Liver (tissue), 9 donors: ENCODE data around the gene HTT-AS. TPM values are rescaled to one million over a fixed set of nuclear protein-coding genes. Genes with fewer than 3 reads are reported as not detected.

Experiments
- DNase-seq: peaks from one replicate; pipeline ENCODE4 v3.0.0-alpha.2; 2017; ENCODE audit warnings: low spot score
- H3K27ac ChIP-seq, 2 donors: one replicate each; pipeline ENCODE4 v1.7.0; 2013; ENCODE audit warnings: inconsistent platforms in 2 of 2, low read length in 2 of 2, control low read depth in 1 of 2, low read depth in 1 of 2, mild to moderate bottlenecking in 1 of 2
- H3K27me3 ChIP-seq, 4 donors: one replicate each; pipeline versions ENCODE4 v1.6.1 to v1.7.0; 2013; ENCODE audit warnings: low read length in 3 of 4, inconsistent platforms in 1 of 4, mild to moderate bottlenecking in 1 of 4, moderate library complexity in 1 of 4; ENCODE audit not compliant: control insufficient read depth in 4 of 4, insufficient read depth in 4 of 4
- H3K36me3 ChIP-seq, 4 donors: one replicate each; pipeline versions ENCODE4 v1.6.1 to v1.7.0; 2013; ENCODE audit warnings: low read length in 3 of 4, mild to moderate bottlenecking in 3 of 4, low read depth in 1 of 4, moderate library complexity in 1 of 4; ENCODE audit not compliant: control insufficient read depth in 4 of 4, insufficient read depth in 3 of 4
- H3K4me1 ChIP-seq, 4 donors: one replicate each; pipeline versions ENCODE4 v1.6.1 to v1.7.0; 2013; ENCODE audit warnings: low read length in 3 of 4, mild to moderate bottlenecking in 3 of 4, moderate library complexity in 1 of 4; ENCODE audit not compliant: control insufficient read depth in 4 of 4, insufficient read depth in 4 of 4
- H3K4me3 ChIP-seq, 3 donors: one replicate each; pipeline versions ENCODE4 v1.6.1 to v1.7.0; 2013; ENCODE audit warnings: low read length in 3 of 3, control low read depth in 1 of 3, low read depth in 1 of 3, mild to moderate bottlenecking in 1 of 3
- H3K9ac ChIP-seq, 2 donors: one replicate each; pipeline ENCODE4 v1.7.0; 2013; ENCODE audit warnings: low read length in 2 of 2, mild to moderate bottlenecking in 2 of 2, moderate library complexity in 2 of 2, control low read depth in 1 of 2, low read depth in 1 of 2
- H3K9me3 ChIP-seq, 4 donors: one replicate each; pipeline versions ENCODE4 v1.6.1 to v1.7.0; 2013; ENCODE audit warnings: low read length in 3 of 4; ENCODE audit not compliant: control insufficient read depth in 4 of 4
- EGR1 ChIP-seq, 2 donors: IDR thresholded peaks; 2 replicates each; pipeline ENCODE4 v1.6.1; 2016 to 2018; ENCODE audit warnings: antibody characterized with exemption in 2 of 2, low read depth in 2 of 2
- FOXA1 ChIP-seq: IDR thresholded peaks from 2 replicates; pipeline ENCODE4 v1.6.1; 2016; ENCODE audit warnings: antibody characterized with exemption
- FOXA2 ChIP-seq: IDR thresholded peaks from 2 replicates; pipeline ENCODE4 v1.6.1; 2016; ENCODE audit warnings: antibody characterized with exemption
- GABPA ChIP-seq, 2 donors: IDR thresholded peaks in 1 of 2; conservative IDR thresholded peaks in 1 of 2; 2 replicates each; pipeline ENCODE4 v1.6.1; 2016; ENCODE audit warnings: antibody characterized with exemption in 2 of 2, mild to moderate bottlenecking in 1 of 2, moderate library complexity in 1 of 2
- HNF4A ChIP-seq, 2 donors: conservative IDR thresholded peaks; 2 replicates each; pipeline ENCODE4 v1.6.1; 2016; ENCODE audit warnings: antibody characterized with exemption in 2 of 2, mild to moderate bottlenecking in 2 of 2
- HNF4G ChIP-seq: IDR thresholded peaks from 2 replicates; pipeline ENCODE4 v1.6.1; 2016; ENCODE audit warnings: antibody characterized with exemption
- JUND ChIP-seq, 2 donors: IDR thresholded peaks; 2 replicates each; pipeline ENCODE4 v1.6.1; 2016; ENCODE audit warnings: antibody characterized with exemption in 2 of 2
- NR2F2 ChIP-seq: IDR thresholded peaks from 2 replicates; pipeline ENCODE4 v1.6.1; 2016; ENCODE audit warnings: antibody characterized with exemption
- RAD21 ChIP-seq, 2 donors: IDR thresholded peaks; 2 replicates each; pipeline ENCODE4 v1.6.1; 2016; ENCODE audit warnings: antibody characterized with exemption in 2 of 2, mild to moderate bottlenecking in 2 of 2
- RXRA ChIP-seq, 2 donors: IDR thresholded peaks; 2 replicates each; pipeline ENCODE4 v1.6.1; 2017 to 2018; ENCODE audit warnings: antibody characterized with exemption in 2 of 2, mild to moderate bottlenecking in 1 of 2
- SP1 ChIP-seq: IDR thresholded peaks from 2 replicates; pipeline ENCODE4 v1.6.1; 2018; ENCODE audit warnings: antibody characterized with exemption, mild to moderate bottlenecking
- TAF1 ChIP-seq: conservative IDR thresholded peaks from 2 replicates; pipeline ENCODE4 v1.6.1; 2016; ENCODE audit warnings: antibody characterized with exemption, mild to moderate bottlenecking
- YY1 ChIP-seq: IDR thresholded peaks from 2 replicates; pipeline ENCODE4 v1.6.1; 2016; ENCODE audit warnings: antibody characterized with exemption, mild to moderate bottlenecking
- WGBS: extraction: QIAGEN DNeasy Blood & Tissue Kit; methylation state at CpG from one replicate; pipeline ENCODE4 v1.1.7; 2013; 5-methylcytosine and 5-hydroxymethylcytosine counted together
- polyA plus RNA-seq, 2 donors: library from polyadenylated mRNA; stranded (reverse) in 1 of 2; unstranded in 1 of 2; fragments of 200-250 nt in 1 of 2; fragments of >200 nt in 1 of 2; fragmentation: Nextera tagmentation in 1 of 2; extraction: Ambion mirVana in 1 of 2; gene quantifications; one replicate each; pipeline versions ENCODE4 v1.2.1 to v1.2.3, GENCODE V29; 2013 to 2015
- total RNA-seq, 2 donors: library from RNA; depleted of rRNA; stranded (reverse); fragments of >200 nt; gene quantifications; one replicate each; pipeline ENCODE4 v1.2.3, GENCODE V29; 2014
- TF ChIP-seq, protein P1 (sequence below): IDR thresholded peaks from 2 replicates; pipeline ENCODE4 v1.6.1; 2016; ENCODE audit warnings: antibody characterized with exemption, mild to moderate bottlenecking
- TF ChIP-seq, protein P2 (sequence below): IDR thresholded peaks from 2 replicates; pipeline ENCODE4 v1.6.1; 2016; ENCODE audit warnings: antibody characterized with exemption
- TF ChIP-seq, protein P3 (sequence below): IDR thresholded peaks from 2 replicates; pipeline ENCODE4 v1.6.1; 2016; ENCODE audit warnings: antibody characterized with exemption
- TF ChIP-seq, protein P4 (sequence below): IDR thresholded peaks from 2 replicates; pipeline ENCODE4 v1.6.1; 2016; ENCODE audit warnings: antibody characterized with exemption
- TF ChIP-seq, protein P5 (sequence below): fragments of 150-350 bp; IDR thresholded peaks from 2 replicates; pipeline ENCODE4 v1.5.1; 2017; ENCODE audit warnings: improper control_type of control experiment, low read depth, low read length; ENCODE audit not compliant: missing input control
- donor health status: healthy.
- donor health status: healthy.
- donor health status: healthy.
- donor health status: healthy.
- donor health status: healthy.

The HTT-AS gene
- total and polyA plus RNA-seq, 4 donors = not detected

DNA sequence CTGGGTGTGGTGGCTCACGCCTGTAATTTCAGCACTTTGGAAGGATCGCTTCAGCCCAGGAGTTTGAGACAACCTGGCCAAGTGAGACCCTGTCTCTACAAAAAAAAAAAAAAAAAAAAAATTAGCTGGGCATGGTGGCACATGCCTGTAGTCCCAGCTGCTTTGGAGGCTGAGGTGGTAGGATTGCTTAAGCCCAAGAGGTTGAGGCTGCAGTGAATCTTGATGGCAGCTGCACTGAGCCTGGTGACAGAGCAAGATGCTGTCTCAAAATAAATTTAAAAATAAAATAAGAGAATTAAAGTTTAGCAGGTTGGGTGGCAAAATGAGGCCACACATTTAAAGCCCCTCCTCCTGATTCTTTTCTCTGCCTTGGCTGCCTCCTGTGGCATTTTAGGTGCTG is 47.3 kb upstream of the HTT-AS start (continued):
- TF ChIP-seq JUND (IDR thresholded peaks at IDR 0.05) (no peak), SP1 (no peak)

DNA sequence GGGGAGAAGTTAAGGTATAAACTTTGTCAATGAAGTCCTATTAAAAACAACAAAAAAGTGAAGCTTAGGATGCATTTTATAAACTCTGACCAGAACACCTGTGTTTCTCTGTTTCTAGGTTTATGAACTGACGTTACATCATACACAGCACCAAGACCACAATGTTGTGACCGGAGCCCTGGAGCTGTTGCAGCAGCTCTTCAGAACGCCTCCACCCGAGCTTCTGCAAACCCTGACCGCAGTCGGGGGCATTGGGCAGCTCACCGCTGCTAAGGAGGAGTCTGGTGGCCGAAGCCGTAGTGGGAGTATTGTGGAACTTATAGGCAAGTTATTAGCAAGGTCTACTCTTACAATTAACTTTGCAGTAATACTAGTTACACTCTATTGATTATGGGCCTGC is 46.8 kb upstream of the HTT-AS start:
- Histone ChIP-seq H3K4me1 (no peaks in the 10 kb centered on the region), H3K9ac (no peak overlapping the region), H3K36me3 (peaks cover 3 to 42% (median 32%) of the 10 kb centered on the region in 4 donors), H3K27me3 (no peaks in the 10 kb centered on the region), H3K4me3 (no peak overlapping the region), H3K27ac (no peak overlapping the region), H3K9me3 (no peaks in the 10 kb centered on the region)
- TF ChIP-seq HNF4A (conservative IDR thresholded peaks at IDR 0.05) (no peak), YY1 (no peak), RAD21 (IDR thresholded peaks at IDR 0.05) (no peak), FOXA1 (no peak)
- no peak for DNase-seq
- WGBS = 96% methylated on average over 9 of the region's 9 CpGs

DNA sequence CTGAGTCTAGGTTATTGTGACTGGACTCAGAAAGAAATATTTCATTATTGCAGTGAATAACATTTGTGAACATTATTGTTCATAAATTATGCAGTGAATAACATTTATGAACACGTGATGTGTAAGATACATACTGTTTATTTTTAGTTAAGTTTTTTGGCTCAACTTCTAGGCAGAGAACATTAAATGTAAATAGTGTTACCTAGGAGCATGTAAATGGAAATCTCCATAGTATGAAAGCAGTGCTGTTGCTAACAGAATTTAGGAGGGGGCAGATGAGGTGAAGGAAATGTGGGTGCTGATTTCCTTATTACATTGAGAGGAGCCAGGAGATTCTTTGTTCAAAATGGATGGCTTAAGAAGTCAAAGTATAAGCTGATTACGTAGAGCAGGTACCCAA is 45.1 kb upstream of the HTT-AS start:
- WGBS = 86% methylated on average over 2 of the region's 2 CpGs
- no peak overlapping the region for H3K9ac ChIP-seq

More for the DNA sequence above, 45.1 kb upstream of the HTT-AS start:
- Histone ChIP-seq H3K4me1 (no peaks in the 10 kb centered on the region), H3K4me3 (no peak overlapping the region), H3K27me3 (no peaks in the 10 kb centered on the region), H3K36me3 (peaks cover 8 to 53% (median 37%) of the 10 kb centered on the region in 4 donors), H3K9me3 (no peaks in the 10 kb centered on the region), H3K27ac (no peak overlapping the region)
- DNase-seq = no peak
- TF ChIP-seq, protein P1, sequence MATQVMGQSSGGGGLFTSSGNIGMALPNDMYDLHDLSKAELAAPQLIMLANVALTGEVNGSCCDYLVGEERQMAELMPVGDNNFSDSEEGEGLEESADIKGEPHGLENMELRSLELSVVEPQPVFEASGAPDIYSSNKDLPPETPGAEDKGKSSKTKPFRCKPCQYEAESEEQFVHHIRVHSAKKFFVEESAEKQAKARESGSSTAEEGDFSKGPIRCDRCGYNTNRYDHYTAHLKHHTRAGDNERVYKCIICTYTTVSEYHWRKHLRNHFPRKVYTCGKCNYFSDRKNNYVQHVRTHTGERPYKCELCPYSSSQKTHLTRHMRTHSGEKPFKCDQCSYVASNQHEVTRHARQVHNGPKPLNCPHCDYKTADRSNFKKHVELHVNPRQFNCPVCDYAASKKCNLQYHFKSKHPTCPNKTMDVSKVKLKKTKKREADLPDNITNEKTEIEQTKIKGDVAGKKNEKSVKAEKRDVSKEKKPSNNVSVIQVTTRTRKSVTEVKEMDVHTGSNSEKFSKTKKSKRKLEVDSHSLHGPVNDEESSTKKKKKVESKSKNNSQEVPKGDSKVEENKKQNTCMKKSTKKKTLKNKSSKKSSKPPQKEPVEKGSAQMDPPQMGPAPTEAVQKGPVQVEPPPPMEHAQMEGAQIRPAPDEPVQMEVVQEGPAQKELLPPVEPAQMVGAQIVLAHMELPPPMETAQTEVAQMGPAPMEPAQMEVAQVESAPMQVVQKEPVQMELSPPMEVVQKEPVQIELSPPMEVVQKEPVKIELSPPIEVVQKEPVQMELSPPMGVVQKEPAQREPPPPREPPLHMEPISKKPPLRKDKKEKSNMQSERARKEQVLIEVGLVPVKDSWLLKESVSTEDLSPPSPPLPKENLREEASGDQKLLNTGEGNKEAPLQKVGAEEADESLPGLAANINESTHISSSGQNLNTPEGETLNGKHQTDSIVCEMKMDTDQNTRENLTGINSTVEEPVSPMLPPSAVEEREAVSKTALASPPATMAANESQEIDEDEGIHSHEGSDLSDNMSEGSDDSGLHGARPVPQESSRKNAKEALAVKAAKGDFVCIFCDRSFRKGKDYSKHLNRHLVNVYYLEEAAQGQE = no peak
- TF ChIP-seq FOXA2 = no peak
- no peak for TF ChIP-seq RAD21 (IDR thresholded peaks at IDR 0.05)
- TF ChIP-seq GABPA (IDR thresholded peaks at IDR 0.05 in 1 of 2, conservative IDR thresholded peaks at IDR 0.05 in 1 of 2) = no peak
- TF ChIP-seq, protein P2, sequence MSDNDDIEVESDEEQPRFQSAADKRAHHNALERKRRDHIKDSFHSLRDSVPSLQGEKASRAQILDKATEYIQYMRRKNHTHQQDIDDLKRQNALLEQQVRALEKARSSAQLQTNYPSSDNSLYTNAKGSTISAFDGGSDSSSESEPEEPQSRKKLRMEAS = no peak
- no peak for TF ChIP-seq TAF1
- TF ChIP-seq, protein P3, sequence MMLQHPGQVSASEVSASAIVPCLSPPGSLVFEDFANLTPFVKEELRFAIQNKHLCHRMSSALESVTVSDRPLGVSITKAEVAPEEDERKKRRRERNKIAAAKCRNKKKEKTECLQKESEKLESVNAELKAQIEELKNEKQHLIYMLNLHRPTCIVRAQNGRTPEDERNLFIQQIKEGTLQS = no peak
- TF ChIP-seq RXRA (IDR thresholded peaks at IDR 0.05) = no peak
- no peak for TF ChIP-seq HNF4G
- TF ChIP-seq FOXA1 = no peak
- no peak for TF ChIP-seq EGR1 (IDR thresholded peaks at IDR 0.05; ENCODE audit: low read depth in 2 of 2)
- no peak for TF ChIP-seq JUND (IDR thresholded peaks at IDR 0.05)
- TF ChIP-seq, protein P4, sequence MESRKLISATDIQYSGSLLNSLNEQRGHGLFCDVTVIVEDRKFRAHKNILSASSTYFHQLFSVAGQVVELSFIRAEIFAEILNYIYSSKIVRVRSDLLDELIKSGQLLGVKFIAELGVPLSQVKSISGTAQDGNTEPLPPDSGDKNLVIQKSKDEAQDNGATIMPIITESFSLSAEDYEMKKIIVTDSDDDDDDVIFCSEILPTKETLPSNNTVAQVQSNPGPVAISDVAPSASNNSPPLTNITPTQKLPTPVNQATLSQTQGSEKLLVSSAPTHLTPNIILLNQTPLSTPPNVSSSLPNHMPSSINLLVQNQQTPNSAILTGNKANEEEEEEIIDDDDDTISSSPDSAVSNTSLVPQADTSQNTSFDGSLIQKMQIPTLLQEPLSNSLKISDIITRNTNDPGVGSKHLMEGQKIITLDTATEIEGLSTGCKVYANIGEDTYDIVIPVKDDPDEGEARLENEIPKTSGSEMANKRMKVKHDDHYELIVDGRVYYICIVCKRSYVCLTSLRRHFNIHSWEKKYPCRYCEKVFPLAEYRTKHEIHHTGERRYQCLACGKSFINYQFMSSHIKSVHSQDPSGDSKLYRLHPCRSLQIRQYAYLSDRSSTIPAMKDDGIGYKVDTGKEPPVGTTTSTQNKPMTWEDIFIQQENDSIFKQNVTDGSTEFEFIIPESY = no peak
- TF ChIP-seq NR2F2 = no peak
- no peak for TF ChIP-seq HNF4A (conservative IDR thresholded peaks at IDR 0.05)
- no peak for TF ChIP-seq SP1
- no peak for TF ChIP-seq YY1
- TF ChIP-seq, protein P5, sequence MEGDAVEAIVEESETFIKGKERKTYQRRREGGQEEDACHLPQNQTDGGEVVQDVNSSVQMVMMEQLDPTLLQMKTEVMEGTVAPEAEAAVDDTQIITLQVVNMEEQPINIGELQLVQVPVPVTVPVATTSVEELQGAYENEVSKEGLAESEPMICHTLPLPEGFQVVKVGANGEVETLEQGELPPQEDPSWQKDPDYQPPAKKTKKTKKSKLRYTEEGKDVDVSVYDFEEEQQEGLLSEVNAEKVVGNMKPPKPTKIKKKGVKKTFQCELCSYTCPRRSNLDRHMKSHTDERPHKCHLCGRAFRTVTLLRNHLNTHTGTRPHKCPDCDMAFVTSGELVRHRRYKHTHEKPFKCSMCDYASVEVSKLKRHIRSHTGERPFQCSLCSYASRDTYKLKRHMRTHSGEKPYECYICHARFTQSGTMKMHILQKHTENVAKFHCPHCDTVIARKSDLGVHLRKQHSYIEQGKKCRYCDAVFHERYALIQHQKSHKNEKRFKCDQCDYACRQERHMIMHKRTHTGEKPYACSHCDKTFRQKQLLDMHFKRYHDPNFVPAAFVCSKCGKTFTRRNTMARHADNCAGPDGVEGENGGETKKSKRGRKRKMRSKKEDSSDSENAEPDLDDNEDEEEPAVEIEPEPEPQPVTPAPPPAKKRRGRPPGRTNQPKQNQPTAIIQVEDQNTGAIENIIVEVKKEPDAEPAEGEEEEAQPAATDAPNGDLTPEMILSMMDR = no peak
